HL-60 (cell line): ENCODE data around the gene KRTAP5-4.
"Not testable (repeated sequence)": the region's sequence is repeated elsewhere in the genome, so short reads cannot be mapped to it uniquely, and the experiment has no call there.

Experiments used
- DNase-seq, 2 experiments: peaks; one replicate each; pipeline ENCODE4 v3.0.0-alpha.2; 2010 to 2020; ENCODE audit warnings: low read depth in 1 of 2, low spot score in 1 of 2
- H3K27ac ChIP-seq: fragments of 250-450 bp; sonication (Bioruptor Pico); replicated peaks from 2 replicates; pipeline ENCODE4 v1.5.1; 2020; ENCODE audit warnings: mild to moderate bottlenecking, moderate library complexity
- H3K27me3 ChIP-seq: fragments of 250-450 bp; sonication (Bioruptor Pico); 2 replicates; pipeline ENCODE4 v1.5.1; 2021; ENCODE audit warnings: mild to moderate bottlenecking, moderate library complexity; ENCODE audit not compliant: insufficient read depth, poor library complexity, severe bottlenecking
- H3K4me3 ChIP-seq: replicated peaks from 2 replicates; pipeline ENCODE4 v1.5.1; 2011; ENCODE audit warnings: mild to moderate bottlenecking, control low read depth, low read length; ENCODE audit not compliant: insufficient read depth
- GABPA ChIP-seq: IDR thresholded peaks from 2 replicates; pipeline ENCODE4 v1.6.1; 2012; ENCODE audit warnings: low read depth
- POLR2AphosphoS5 ChIP-seq: IDR thresholded peaks from 2 replicates; pipeline ENCODE4 v1.6.1; 2012; ENCODE audit warnings: low read depth
- SPI1 ChIP-seq: IDR thresholded peaks from 2 replicates; pipeline ENCODE4 v1.6.1; 2012; ENCODE audit warnings: low read depth, mild to moderate bottlenecking, borderline replicate concordance
- TF ChIP-seq, protein P1 (sequence below): IDR thresholded peaks from 2 replicates; pipeline ENCODE4 v1.6.1; 2012; ENCODE audit warnings: low read depth; ENCODE audit not compliant: insufficient replicate concordance
- TF ChIP-seq, protein P2 (sequence below): IDR thresholded peaks from one replicate; pipeline ENCODE4 v1.5.1; 2011; ENCODE audit warnings: low read length, control low read depth, inconsistent platforms; ENCODE audit not compliant: insufficient read depth

KRTAP5-4 gene

DNA sequence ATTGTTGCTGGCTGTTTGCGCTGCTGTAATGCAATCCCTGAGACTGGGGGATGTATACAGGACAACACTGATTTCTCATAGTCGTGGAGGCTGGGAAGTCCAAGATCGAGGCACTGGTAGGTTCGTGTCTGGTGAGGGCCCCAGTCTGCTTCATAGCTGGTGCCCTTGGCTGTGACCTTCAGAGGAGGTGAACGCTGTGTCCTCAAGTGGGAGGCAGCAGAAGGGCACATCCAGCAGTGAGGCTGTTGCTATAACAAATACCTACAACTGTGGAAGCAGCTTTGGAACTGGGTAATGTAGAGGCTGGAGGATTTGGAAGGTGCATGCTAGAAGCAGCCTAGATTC lies 29.0 kb upstream of the KRTAP5-4 start:
- no peak overlapping the region for H3K27ac ChIP-seq
- no peak for DNase-seq
- TF ChIP-seq, protein P1, sequence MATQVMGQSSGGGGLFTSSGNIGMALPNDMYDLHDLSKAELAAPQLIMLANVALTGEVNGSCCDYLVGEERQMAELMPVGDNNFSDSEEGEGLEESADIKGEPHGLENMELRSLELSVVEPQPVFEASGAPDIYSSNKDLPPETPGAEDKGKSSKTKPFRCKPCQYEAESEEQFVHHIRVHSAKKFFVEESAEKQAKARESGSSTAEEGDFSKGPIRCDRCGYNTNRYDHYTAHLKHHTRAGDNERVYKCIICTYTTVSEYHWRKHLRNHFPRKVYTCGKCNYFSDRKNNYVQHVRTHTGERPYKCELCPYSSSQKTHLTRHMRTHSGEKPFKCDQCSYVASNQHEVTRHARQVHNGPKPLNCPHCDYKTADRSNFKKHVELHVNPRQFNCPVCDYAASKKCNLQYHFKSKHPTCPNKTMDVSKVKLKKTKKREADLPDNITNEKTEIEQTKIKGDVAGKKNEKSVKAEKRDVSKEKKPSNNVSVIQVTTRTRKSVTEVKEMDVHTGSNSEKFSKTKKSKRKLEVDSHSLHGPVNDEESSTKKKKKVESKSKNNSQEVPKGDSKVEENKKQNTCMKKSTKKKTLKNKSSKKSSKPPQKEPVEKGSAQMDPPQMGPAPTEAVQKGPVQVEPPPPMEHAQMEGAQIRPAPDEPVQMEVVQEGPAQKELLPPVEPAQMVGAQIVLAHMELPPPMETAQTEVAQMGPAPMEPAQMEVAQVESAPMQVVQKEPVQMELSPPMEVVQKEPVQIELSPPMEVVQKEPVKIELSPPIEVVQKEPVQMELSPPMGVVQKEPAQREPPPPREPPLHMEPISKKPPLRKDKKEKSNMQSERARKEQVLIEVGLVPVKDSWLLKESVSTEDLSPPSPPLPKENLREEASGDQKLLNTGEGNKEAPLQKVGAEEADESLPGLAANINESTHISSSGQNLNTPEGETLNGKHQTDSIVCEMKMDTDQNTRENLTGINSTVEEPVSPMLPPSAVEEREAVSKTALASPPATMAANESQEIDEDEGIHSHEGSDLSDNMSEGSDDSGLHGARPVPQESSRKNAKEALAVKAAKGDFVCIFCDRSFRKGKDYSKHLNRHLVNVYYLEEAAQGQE, result no peak
- TF ChIP-seq GABPA (no peak), SPI1 (no peak), POLR2AphosphoS5 (no peak)
- TF ChIP-seq, protein P2, sequence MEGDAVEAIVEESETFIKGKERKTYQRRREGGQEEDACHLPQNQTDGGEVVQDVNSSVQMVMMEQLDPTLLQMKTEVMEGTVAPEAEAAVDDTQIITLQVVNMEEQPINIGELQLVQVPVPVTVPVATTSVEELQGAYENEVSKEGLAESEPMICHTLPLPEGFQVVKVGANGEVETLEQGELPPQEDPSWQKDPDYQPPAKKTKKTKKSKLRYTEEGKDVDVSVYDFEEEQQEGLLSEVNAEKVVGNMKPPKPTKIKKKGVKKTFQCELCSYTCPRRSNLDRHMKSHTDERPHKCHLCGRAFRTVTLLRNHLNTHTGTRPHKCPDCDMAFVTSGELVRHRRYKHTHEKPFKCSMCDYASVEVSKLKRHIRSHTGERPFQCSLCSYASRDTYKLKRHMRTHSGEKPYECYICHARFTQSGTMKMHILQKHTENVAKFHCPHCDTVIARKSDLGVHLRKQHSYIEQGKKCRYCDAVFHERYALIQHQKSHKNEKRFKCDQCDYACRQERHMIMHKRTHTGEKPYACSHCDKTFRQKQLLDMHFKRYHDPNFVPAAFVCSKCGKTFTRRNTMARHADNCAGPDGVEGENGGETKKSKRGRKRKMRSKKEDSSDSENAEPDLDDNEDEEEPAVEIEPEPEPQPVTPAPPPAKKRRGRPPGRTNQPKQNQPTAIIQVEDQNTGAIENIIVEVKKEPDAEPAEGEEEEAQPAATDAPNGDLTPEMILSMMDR, result no peak
- no peak overlapping the region for H3K4me3 ChIP-seq
- peaks cover 27% of the 10 kb centered on the region for H3K27me3 ChIP-seq

DNA sequence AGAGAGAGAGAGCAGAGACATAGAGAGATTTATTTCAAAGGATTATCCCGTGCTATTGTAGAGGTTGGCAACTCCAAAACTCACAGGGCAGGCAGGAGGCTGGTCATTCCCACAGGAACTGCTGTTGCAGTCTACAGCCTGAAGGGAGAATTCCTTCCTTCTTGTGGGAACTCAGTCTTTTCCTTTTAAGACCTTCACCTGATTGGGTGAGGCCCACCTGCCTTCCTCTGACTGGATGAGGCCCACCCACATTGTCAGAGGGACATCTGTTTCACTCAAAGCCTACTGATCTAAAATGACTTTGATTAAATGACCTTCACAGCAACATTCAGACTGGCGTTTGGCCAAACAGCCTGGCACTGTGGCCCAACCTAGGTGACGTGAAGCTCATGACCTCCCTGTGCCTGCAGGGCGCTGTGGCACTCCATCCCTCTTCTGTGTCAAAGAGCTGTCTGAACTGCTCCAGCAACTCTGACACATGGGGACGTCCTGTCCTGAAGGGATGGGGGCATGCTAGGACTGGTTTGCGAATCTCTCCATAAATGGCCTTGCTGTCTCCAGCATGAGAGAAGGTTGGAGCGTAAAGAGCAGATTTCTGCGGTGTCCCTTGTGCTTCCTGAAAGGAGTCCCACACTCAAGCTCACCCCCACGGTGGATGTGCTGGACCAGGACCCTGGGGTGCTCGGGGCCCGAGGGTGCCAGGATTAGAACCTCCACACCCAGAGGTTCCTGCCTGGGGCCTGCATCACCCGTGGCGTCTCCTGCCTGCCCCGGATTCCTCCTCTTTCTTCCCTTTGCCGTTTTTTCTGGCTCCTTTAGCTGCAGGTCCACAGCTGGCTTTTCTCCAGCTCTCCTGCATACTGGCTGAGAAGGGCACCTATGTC lies 28.3 kb upstream of the KRTAP5-4 start:
- no peak for DNase-seq

DNA sequence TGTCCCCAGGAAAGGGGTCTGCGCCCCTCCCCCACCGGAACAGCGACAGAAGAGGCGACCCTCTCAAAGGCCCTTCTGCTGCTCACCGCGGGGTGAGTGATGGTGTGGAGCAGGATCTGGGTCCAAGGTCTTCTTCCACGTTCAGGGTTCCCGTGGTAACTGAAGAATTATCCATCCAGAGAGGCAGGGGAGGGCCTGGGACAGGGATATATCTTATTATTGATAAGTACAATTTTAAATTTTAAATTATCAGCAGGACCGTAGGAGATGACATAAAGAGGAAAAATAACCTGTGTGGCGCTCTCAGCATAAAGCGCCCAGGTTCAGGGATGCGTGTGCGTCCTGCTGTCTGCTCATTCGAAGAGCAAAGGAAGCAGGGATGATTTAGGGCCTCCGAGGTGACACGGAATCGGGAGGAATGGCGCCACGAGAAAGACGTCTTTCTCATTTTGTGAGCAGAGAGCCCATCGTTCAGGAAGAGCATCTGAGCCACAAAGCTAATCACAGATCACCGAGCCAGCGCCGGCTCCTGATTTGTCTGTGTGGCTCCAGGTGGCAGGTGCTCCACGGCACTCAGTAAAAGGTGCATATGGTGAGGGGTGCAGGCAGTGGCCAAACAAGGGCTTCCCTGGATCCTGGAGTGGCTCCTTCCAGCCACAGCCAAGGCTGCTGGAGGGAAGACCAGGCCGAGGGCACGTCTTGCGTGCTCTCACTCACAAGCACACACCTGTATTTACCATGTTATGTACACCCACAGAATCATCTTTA lies 26.9 kb upstream of the KRTAP5-4 start:
- no peak for DNase-seq
- H3K27ac ChIP-seq, result no peak overlapping the region
- no peak overlapping the region for H3K4me3 ChIP-seq
- no peak for TF ChIP-seq SPI1
- no peak for TF ChIP-seq POLR2AphosphoS5
- TF ChIP-seq, protein P2, result no peak
- TF ChIP-seq GABPA, result no peak
- TF ChIP-seq, protein P1, result no peak
- H3K27me3 ChIP-seq, result peaks cover 13% of the 10 kb centered on the region

More for the DNA sequence above, 28.3 kb upstream of the KRTAP5-4 start:
- H3K27ac ChIP-seq, result no peak overlapping the region
- H3K27me3 ChIP-seq, result peaks cover 26% of the 10 kb centered on the region
- no peak overlapping the region for H3K4me3 ChIP-seq
- TF ChIP-seq GABPA, result no peak

DNA sequence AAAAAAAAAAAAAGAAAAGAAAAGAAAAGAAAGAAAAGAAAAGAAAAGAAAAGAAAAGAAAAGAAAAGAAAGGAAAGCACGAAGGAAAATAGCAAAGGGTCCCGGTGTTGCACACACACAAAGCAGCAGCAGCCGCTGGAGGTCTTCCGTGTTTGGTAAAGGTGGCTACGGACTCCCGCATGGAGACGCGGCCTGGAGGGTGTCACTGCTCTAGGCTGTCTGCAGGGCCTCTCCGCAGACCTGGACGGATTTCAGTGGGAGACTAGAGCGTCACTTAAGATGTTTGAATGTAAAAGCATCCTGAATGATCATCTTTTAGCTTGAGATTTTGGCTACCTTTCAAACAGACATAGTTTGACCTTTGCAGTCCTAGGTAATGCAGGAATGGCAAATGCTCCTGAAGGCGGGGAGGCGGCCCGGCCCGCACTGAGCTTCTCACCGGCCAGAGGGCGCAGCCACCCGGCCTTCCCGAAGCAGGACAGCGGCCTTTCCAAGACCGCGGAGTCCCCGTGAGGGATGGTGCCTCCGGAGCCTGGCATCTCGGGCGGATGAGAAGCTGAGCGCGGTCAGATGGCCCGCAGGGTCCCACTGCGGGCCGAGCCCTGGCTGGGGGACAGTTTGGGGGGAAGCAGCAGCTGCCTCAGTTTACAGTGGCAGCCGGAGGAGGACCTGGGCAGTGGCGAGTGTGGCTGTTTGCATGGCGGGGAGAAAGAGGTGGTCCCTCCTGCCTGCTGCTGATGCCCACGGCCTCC lies 26.1 kb upstream of the KRTAP5-4 start:
- DNase-seq, result no peak
- Histone ChIP-seq H3K4me3 (no peak overlapping the region), H3K27ac (no peak overlapping the region), H3K27me3 (peaks cover 6% of the 10 kb centered on the region)
- TF ChIP-seq GABPA, result no peak
- TF ChIP-seq SPI1, result no peak
- no peak for TF ChIP-seq POLR2AphosphoS5
- TF ChIP-seq, protein P2, result no peak
- TF ChIP-seq, protein P1, result no peak

DNA sequence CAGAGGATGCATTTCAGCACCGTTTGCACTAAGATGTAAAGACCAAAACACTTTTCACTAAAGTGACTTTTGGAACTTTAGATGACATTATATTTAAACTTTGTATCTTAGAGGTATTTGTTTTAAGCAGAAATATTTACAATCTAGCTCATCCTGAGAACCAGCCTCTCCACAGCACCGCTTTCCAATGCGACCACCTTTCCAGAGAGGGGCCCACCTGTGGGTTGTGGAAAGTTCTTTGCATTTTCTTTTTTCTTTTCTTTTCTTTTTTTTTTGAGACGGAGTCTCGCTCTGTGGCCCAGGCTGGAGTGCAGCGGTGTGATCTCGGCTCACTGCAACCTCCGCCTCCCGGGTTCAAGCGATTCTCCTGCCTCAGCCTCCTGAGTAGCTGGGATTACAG lies 24.6 kb upstream of the KRTAP5-4 start:
- not testable (repeated sequence) for H3K4me3 ChIP-seq, DNase-seq, H3K27me3 ChIP-seq, H3K27ac ChIP-seq
